ENCODE data around the gene KCTD16. TPM values are rescaled to one million over a fixed set of nuclear protein-coding genes. Genes with fewer than 3 reads are reported as not detected.

KCTD16 gene
- total and polyA plus RNA-seq, 2 donors (not counting 1 experiment from before 2014, with no cell fraction given) = not detected

GRCh38 chr5:144468571-144468970 is 297.9 kb downstream of the KCTD16 start:
- POLR2A ChIA-PET = no interaction called here
- no peak overlapping the region for H3K4me3 Mint-ChIP-seq
- Histone ChIP-seq H3K27ac (ENCODE audit: low read length in 2 of 2) (no peak overlapping the region), H2AFZ (ENCODE audit: insufficient read depth, low read depth, low read length, poor library complexity, severe bottlenecking) (no peak overlapping the region), H3K79me2 (ENCODE audit: control insufficient read depth, insufficient read depth, low read length) (no peaks in the 10 kb centered on the region), H3K9me3 (ENCODE audit: control extremely low read depth in 1 of 3, control insufficient read depth in 2 of 3, insufficient read depth in 1 of 3, low read length in 2 of 3) (no peaks in the 10 kb centered on the region), H3K36me3 (replicated peaks in 1 of 2; ENCODE audit: control extremely low read depth in 1 of 2, control insufficient read depth in 1 of 2, extremely low read depth in 1 of 2, insufficient read depth in 2 of 2, low read length in 1 of 2) (no peaks in the 10 kb centered on the region), H3K9ac (ENCODE audit: low read length) (no peak overlapping the region), H3K27me3 (replicated peaks in 1 of 4; ENCODE audit: control extremely low read depth in 1 of 4, control insufficient read depth in 3 of 4, insufficient read depth in 4 of 4, low read length in 3 of 4) (peaks cover 0 to 5% (median 0%) of the 10 kb centered on the region in 4 experiments), H4K20me1 (ENCODE audit: control insufficient read depth, insufficient read depth, low read length, poor library complexity, severe bottlenecking) (no peaks in the 10 kb centered on the region), H3K4me1 (ENCODE audit: control insufficient read depth in 2 of 2, insufficient read depth in 2 of 2, low read length in 2 of 2) (no peaks in the 10 kb centered on the region), H3K4me3 (ENCODE audit: control extremely low read depth in 1 of 5, extremely low read depth in 1 of 5, insufficient read depth in 1 of 5, low read depth in 2 of 5, low read length in 4 of 5) (no peak overlapping the region), H3K4me2 (replicated peaks; ENCODE audit: low read depth, low read length, poor library complexity, severe bottlenecking) (no peak overlapping the region)
- H3K27ac Mint-ChIP-seq = no peak overlapping the region
- CTCF ChIA-PET = no interaction called here
- H3K27me3 Mint-ChIP-seq = no peaks in the 10 kb centered on the region
- H3K4me1 Mint-ChIP-seq = no peaks in the 10 kb centered on the region
- DNase-seq (no peak), ATAC-seq (ENCODE audit: low read depth) (no peak)
- 64% methylated on average over 4 of the region's 4 CpGs for WGBS (ENCODE audit: insufficient coverage)
- TF ChIP-seq EZH2 (IDR thresholded peaks at IDR 0.05; ENCODE audit: borderline replicate concordance, insufficient read depth, low read depth, low read length, poor library complexity, severe bottlenecking) = no peak
- TF ChIP-seq, protein P1, sequence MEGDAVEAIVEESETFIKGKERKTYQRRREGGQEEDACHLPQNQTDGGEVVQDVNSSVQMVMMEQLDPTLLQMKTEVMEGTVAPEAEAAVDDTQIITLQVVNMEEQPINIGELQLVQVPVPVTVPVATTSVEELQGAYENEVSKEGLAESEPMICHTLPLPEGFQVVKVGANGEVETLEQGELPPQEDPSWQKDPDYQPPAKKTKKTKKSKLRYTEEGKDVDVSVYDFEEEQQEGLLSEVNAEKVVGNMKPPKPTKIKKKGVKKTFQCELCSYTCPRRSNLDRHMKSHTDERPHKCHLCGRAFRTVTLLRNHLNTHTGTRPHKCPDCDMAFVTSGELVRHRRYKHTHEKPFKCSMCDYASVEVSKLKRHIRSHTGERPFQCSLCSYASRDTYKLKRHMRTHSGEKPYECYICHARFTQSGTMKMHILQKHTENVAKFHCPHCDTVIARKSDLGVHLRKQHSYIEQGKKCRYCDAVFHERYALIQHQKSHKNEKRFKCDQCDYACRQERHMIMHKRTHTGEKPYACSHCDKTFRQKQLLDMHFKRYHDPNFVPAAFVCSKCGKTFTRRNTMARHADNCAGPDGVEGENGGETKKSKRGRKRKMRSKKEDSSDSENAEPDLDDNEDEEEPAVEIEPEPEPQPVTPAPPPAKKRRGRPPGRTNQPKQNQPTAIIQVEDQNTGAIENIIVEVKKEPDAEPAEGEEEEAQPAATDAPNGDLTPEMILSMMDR (IDR thresholded peaks at IDR 0.05) = no peak
- intact Hi-C loops (cut with micrococcal nuclease) = no loop called here
- H3K9me3 Mint-ChIP-seq (ENCODE audit: insufficient read depth) = no peaks in the 10 kb centered on the region

- Histone ChIP-seq H3K4me3 (ENCODE audit: control extremely low read depth in 1 of 5, extremely low read depth in 1 of 5, insufficient read depth in 1 of 5, low read depth in 2 of 5, low read length in 4 of 5) (no peak overlapping the region), H3K27ac (ENCODE audit: low read length in 2 of 2) (no peak overlapping the region), H3K27me3 (replicated peaks in 1 of 4; ENCODE audit: control extremely low read depth in 1 of 4, control insufficient read depth in 3 of 4, insufficient read depth in 4 of 4, low read length in 3 of 4) (peaks cover 0 to 5% (median 0%) of the 10 kb centered on the region in 4 experiments), H3K79me2 (ENCODE audit: control insufficient read depth, insufficient read depth, low read length) (no peaks in the 10 kb centered on the region), H3K36me3 (replicated peaks in 1 of 2; ENCODE audit: control extremely low read depth in 1 of 2, control insufficient read depth in 1 of 2, extremely low read depth in 1 of 2, insufficient read depth in 2 of 2, low read length in 1 of 2) (no peaks in the 10 kb centered on the region), H2AFZ (ENCODE audit: insufficient read depth, low read depth, low read length, poor library complexity, severe bottlenecking) (no peak overlapping the region), H3K9me3 (ENCODE audit: control extremely low read depth in 1 of 3, control insufficient read depth in 2 of 3, insufficient read depth in 1 of 3, low read length in 2 of 3) (no peaks in the 10 kb centered on the region), H3K4me1 (ENCODE audit: control insufficient read depth in 2 of 2, insufficient read depth in 2 of 2, low read length in 2 of 2) (no peaks in the 10 kb centered on the region), H3K9ac (ENCODE audit: low read length) (no peak overlapping the region), H4K20me1 (ENCODE audit: control insufficient read depth, insufficient read depth, low read length, poor library complexity, severe bottlenecking) (no peaks in the 10 kb centered on the region), H3K4me2 (replicated peaks; ENCODE audit: low read depth, low read length, poor library complexity, severe bottlenecking) (no peak overlapping the region)
- H3K27me3 Mint-ChIP-seq = no peaks in the 10 kb centered on the region
- ATAC-seq (ENCODE audit: low read depth) = no peak
- no peak overlapping the region for H3K4me3 Mint-ChIP-seq
- ChIA-PET POLR2A (no interaction called here), CTCF (no interaction called here)
- no CpG with 5 or more reads among the region's 4 CpGs for WGBS (ENCODE audit: insufficient coverage)
- H3K27ac Mint-ChIP-seq = no peak overlapping the region
- no peak for TF ChIP-seq EZH2 (IDR thresholded peaks at IDR 0.05; ENCODE audit: borderline replicate concordance, insufficient read depth, low read depth, low read length, poor library complexity, severe bottlenecking)
- TF ChIP-seq, protein P1 (IDR thresholded peaks at IDR 0.05) = no peak
- intact Hi-C loops (cut with micrococcal nuclease) = no loop called here
- H3K9me3 Mint-ChIP-seq (ENCODE audit: insufficient read depth) = no peaks in the 10 kb centered on the region
- no peak for DNase-seq
- no peaks in the 10 kb centered on the region for H3K4me1 Mint-ChIP-seq
These were observed 298.4 kb downstream of the KCTD16 start for GRCh38 chr5:144469106-144469505.
